Neural progenitor cell (in vitro differentiated cells): ENCODE measurements around the gene CNTNAP2.

Experiments used
- CTCF ChIP-seq: fragments of 200-600 bp; sonication (generic); IDR thresholded peaks from 2 replicates; pipeline ENCODE4 v1.5.1; 2017; ENCODE audit warnings: antibody characterized with exemption, mild to moderate bottlenecking
- EZH2 ChIP-seq: fragments of 200-600 bp; sonication (generic); IDR thresholded peaks from 2 replicates; pipeline ENCODE4 v1.6.1; 2017; ENCODE audit warnings: antibody characterized with exemption, mild to moderate bottlenecking, moderate library complexity
- EZH2phosphoT487 ChIP-seq: fragments of 200-600 bp; sonication (generic); IDR thresholded peaks from 2 replicates; pipeline ENCODE4 v1.6.1; 2017; ENCODE audit warnings: antibody characterized with exemption

DNA sequence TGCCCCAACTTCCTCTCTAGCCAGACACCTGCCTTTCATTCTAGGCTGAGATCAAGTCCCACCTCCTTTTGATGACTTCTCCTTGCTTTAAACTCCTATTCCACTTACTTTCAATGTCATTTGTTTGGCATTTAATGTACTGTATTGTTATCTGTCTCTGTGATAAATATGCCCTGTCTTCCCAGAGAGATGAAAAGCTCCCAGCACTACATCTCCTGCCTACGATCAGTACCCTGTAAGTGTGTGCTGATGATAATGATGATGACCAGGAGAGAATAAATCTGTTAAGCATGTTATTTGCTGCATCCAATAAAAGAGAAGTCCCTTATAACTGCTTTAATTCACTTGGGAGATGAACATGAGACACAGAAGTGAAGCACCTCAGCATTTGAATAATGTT lies 2106.6 kb downstream of the CNTNAP2 start:
- TF ChIP-seq CTCF (no peak), EZH2phosphoT487 (no peak), EZH2 (no peak)
